NCI-H345 (cell line): ENCODE data around the gene TMEM184B.
"Not testable (repeated sequence)": the region's sequence is repeated elsewhere in the genome, so short reads cannot be mapped to it uniquely, and the experiment has no call there.

Source experiments
- DNase-seq: peaks from one replicate; lab custom pipeline; 2025; lab: John Stamatoyannopoulos, UW

TMEM184B gene

GRCh38 chr22:38177926-38178604, 94.7 kb downstream of the TMEM184B start:
- peak; percentile 35 for DNase-seq

GRCh38 chr22:38177571-38177925, 95.3 kb downstream of the TMEM184B start:
- DNase-seq: not testable (repeated sequence)

- DNase-seq: no peak
Measured at GRCh38 chr22:38177044-38177443, 95.8 kb downstream of the TMEM184B start.

- DNase-seq: no peak
Measured at GRCh38 chr22:38176170-38176741, 96.6 kb downstream of the TMEM184B start.

GRCh38 chr22:38175206-38176118, 97.3 kb downstream of the TMEM184B start:
- no peak for DNase-seq

GRCh38 chr22:38174626-38175025, 98.2 kb downstream of the TMEM184B start:
- DNase-seq: no peak

GRCh38 chr22:38173641-38173906, 99.2 kb downstream of the TMEM184B start:
- no peak for DNase-seq

GRCh38 chr22:38172832-38173640, 99.8 kb downstream of the TMEM184B start:
- DNase-seq: peak; percentile 9

GRCh38 chr22:38171927-38172831, 100.6 kb downstream of the TMEM184B start:
- no peak for DNase-seq

- no peak for DNase-seq
Measured at GRCh38 chr22:38170469-38170868, 102.3 kb downstream of the TMEM184B start.
